Raji (cell line): ENCODE measurements around the gene NLGN1.

ENCODE experiments used
- POLR2A ChIP-seq: IDR thresholded peaks from 2 replicates; pipeline ENCODE4 v1.6.1; 2011; ENCODE audit warnings: low read depth, low read length, control low read depth; ENCODE audit not compliant: insufficient read depth

Gene NLGN1

GRCh38 chr3:173510565-173510964 lies 113.0 kb downstream of the NLGN1 start:
- no peak for TF ChIP-seq POLR2A

- no peak for TF ChIP-seq POLR2A
Observed at GRCh38 chr3:173513123-173513522, 115.6 kb downstream of the NLGN1 start.

GRCh38 chr3:173529062-173529711 lies 131.6 kb downstream of the NLGN1 start:
- no peak for TF ChIP-seq POLR2A

GRCh38 chr3:173531602-173532001 lies 134.1 kb downstream of the NLGN1 start:
- no peak for TF ChIP-seq POLR2A

GRCh38 chr3:173538410-173538809 lies 140.9 kb downstream of the NLGN1 start:
- TF ChIP-seq POLR2A, result no peak

GRCh38 chr3:173547070-173547469 lies 149.5 kb downstream of the NLGN1 start:
- no peak for TF ChIP-seq POLR2A

GRCh38 chr3:173548261-173548660 lies 150.7 kb downstream of the NLGN1 start:
- TF ChIP-seq POLR2A, result no peak

- TF ChIP-seq POLR2A, result no peak
Observed at GRCh38 chr3:173552526-173552925, 155.0 kb downstream of the NLGN1 start.

- no peak for TF ChIP-seq POLR2A
Observed at GRCh38 chr3:173553635-173554280, 156.2 kb downstream of the NLGN1 start.

- no peak for TF ChIP-seq POLR2A
Observed at GRCh38 chr3:173556546-173556945, 159.0 kb downstream of the NLGN1 start.

GRCh38 chr3:173567997-173568396 lies 170.5 kb downstream of the NLGN1 start:
- no peak for TF ChIP-seq POLR2A

GRCh38 chr3:173568623-173569022 lies 171.1 kb downstream of the NLGN1 start:
- TF ChIP-seq POLR2A, result no peak

GRCh38 chr3:173583496-173583895 lies 186.0 kb downstream of the NLGN1 start:
- TF ChIP-seq POLR2A, result no peak

GRCh38 chr3:173584093-173584837 lies 186.7 kb downstream of the NLGN1 start:
- no peak for TF ChIP-seq POLR2A

- no peak for TF ChIP-seq POLR2A
Observed at GRCh38 chr3:173584838-173585831, 187.6 kb downstream of the NLGN1 start.
